T47D (cell line): ENCODE results near the gene ARFGAP1.

ENCODE experiments used
- DNase-seq, 2 experiments: peaks; one replicate each; pipeline versions ENCODE4 v3.0.0 to v3.0.0-alpha.2; 2011 to 2012; ENCODE audit warnings: low read depth in 1 of 2, low spot score in 1 of 2
- JUND ChIP-seq: IDR thresholded peaks from 2 replicates; pipeline ENCODE4 v1.6.1; 2012; ENCODE audit warnings: low read depth
- in situ Hi-C: cut with HindIII; loops from 2 replicates; pipeline ENCODE4 v1.10.0; 2016; ENCODE audit warnings: low sequenced_read_pairs, low pct_unique_long_range_greater_than_20kb

The ARFGAP1 gene

DNA sequence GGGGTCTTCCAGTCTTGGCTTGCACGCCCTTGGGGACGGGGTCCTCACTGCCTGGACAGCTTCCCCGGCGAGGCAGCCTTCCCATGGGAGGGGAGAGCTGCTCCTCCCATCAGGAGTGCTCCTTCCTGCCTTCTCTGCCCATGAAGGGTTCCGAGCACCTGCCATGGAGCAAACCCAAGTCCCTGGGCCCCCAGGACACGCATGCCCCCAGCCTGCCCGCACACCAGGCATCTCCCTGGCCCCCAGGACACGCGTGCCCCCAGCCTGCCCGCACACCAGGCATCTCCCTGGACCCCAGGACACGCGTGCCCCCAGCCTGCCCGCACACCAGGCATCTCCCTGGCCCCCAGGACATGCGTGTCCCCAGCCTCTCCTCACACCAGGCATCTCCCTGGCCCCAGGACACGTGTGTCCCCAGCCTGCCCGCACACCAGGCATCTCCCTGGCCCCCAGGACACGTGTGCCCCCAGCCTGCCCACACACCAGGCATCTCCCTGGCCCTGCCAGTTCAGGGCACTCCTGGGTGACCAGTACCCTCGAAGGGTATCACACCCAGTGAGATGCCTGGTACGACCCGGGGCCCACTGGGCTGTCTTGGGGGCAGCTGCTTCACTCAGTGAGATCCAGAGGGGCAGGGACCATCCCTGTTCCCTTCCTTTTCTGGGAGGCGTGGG is 42.1 kb downstream of the ARFGAP1 start:
- in situ Hi-C loops, result no loop called here
- no peak for TF ChIP-seq JUND
- no peak for DNase-seq

DNA sequence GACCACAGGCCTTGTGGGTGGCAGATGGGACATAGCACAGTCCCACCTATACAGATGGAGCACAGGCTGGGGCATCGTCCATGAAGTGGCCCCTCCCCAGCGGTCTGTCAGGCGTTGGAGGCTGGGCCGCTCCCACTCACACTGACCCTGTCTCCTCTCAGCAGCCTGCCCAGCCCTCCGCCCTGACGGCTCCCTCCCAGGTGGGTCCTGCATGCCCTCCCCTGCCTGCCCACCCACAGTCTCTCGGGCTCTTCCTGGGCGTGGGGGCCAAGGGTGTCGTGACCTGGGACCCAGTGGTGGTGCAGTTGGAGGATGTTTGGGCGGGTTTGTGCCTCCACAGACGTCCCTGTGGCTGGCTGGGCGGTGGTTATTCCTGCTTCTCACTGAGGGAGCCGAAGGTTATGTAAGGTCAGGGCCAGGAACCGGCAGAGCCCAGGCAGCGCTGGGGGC is 42.7 kb downstream of the ARFGAP1 start:
- in situ Hi-C loops, result no loop called here
- no peak for TF ChIP-seq JUND
- DNase-seq, result no peak

DNA sequence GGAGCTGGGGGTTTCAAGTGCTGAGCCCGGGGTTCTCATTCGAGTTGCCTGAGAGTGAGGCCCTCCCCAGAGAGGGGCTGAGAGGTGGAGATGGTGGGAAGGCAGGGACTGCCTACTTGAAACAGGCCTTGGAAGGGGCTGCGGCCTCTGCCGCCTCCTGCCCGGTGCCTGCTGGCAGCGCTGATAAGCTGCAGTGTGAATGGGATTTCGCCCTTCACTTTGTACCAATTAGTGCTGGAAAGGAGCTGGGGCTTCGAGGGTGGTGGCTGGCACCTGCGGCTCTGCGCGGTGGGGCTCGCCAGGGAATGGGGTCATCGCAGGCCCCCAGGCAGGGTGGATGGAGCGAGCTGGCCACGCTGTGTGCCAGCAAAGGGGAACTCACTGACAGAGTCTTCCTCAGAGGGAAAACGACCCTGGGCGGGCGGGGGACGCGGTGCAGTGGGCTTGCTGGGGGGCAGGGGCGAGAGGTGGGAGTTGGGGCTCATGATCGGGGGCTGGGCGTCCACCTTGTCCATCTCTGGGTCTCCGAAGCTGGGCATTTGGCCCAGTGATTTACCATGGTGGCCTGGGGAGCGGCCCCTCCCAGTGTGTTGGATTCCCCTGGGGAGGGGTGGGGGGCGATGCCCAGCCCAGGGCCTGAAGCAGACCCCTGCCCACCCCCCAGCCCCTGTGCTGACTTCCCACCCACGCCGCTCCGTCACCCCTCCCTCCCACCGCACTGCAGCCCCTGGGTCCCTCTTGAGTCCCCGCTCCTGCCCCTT is 43.3 kb downstream of the ARFGAP1 start:
- in situ Hi-C loops, result no loop called here
- no peak for DNase-seq
- no peak for TF ChIP-seq JUND

GRCh38 chr20:63316502-63316921 is 43.9 kb downstream of the ARFGAP1 start:
- no peak for TF ChIP-seq JUND
- no peak for DNase-seq
- in situ Hi-C loops, result no loop called here

- in situ Hi-C loops, result no loop called here
- TF ChIP-seq JUND, result no peak
- DNase-seq, result no peak
Observed at GRCh38 chr20:63317061-63317460, 44.4 kb downstream of the ARFGAP1 start.

- no peak for DNase-seq
Observed at GRCh38 chr20:63317601-63318291, 45.1 kb downstream of the ARFGAP1 start.

GRCh38 chr20:63318391-63319163 is 46.0 kb downstream of the ARFGAP1 start:
- in situ Hi-C loops, result no loop called here
- no peak for DNase-seq
- TF ChIP-seq JUND, result no peak

More at GRCh38 chr20:63317601-63318291, 45.1 kb downstream of the ARFGAP1 start:
- no peak for TF ChIP-seq JUND
- in situ Hi-C loops, result no loop called here

DNA sequence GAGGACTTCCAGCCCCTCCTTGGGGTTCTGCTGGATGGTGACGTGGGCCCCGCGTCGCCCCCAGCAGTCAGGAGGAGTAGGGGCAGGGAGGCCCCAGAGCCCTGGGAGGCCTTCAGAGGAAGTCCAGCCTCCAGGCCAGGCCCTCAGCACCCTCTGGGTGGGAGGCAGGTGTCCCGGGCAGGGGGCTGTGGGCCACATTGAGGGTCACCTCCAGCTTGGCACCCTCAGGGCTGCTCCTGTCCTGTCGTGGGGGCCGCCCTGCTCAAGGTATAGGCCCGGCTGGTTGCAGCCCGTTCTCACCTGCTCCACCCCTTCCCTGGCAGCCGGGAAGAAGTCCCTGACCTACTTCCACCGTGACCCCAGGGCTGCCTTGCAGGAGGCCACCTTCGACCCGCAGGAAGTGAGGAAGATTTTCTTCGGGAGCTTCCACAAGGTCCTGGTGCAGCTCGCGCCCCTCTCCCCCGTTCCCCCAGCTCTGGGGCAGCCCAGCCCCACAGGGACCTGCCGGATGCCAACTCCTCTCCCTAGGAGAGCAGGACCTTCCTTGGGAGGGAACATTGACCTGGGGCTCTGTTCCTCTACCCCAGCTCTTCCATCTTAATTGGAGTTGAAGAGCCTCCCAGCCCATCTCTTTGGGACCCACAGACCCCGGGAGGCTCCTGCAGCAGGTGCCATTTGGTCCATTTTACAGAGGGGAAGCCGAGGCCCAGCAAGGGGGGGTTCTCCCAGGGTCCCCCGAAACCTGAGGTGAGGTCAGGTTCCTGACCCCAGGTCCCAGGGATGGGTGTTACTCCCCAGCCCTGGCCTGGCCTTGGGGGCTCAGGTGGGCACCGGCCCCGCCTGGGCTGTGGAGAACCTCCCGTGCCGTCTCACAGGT is 46.8 kb downstream of the ARFGAP1 start:
- DNase-seq, result no peak
- in situ Hi-C loops, result no loop called here
- no peak for TF ChIP-seq JUND

DNA sequence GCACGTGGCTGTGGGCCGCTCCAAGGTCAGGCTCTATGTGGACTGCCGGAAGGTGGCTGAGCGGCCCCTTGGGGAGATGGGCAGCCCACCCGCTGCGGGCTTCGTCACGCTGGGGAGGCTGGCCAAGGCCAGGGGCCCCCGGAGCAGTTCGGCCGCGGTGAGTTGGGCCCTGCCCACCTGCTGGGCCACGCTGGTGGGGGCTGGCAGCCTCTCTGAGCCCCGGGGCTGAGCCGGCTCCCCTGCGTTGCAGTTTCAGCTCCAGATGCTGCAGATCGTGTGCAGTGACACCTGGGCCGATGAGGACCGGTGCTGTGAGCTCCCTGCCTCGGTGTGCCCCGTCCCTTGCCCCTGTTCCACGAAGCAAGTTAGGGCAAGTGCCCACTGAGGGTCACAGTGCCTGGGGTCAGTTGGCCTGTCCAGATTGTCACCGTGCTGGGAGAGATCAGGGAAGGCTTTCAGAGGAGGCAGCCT is 47.5 kb downstream of the ARFGAP1 start:
- in situ Hi-C loops, result no loop called here
- DNase-seq, result no peak
- TF ChIP-seq JUND, result no peak

- no peak for DNase-seq
- no peak for TF ChIP-seq JUND
- in situ Hi-C loops, result no loop called here
Observed at GRCh38 chr20:63320616-63321147, 48.1 kb downstream of the ARFGAP1 start.

DNA sequence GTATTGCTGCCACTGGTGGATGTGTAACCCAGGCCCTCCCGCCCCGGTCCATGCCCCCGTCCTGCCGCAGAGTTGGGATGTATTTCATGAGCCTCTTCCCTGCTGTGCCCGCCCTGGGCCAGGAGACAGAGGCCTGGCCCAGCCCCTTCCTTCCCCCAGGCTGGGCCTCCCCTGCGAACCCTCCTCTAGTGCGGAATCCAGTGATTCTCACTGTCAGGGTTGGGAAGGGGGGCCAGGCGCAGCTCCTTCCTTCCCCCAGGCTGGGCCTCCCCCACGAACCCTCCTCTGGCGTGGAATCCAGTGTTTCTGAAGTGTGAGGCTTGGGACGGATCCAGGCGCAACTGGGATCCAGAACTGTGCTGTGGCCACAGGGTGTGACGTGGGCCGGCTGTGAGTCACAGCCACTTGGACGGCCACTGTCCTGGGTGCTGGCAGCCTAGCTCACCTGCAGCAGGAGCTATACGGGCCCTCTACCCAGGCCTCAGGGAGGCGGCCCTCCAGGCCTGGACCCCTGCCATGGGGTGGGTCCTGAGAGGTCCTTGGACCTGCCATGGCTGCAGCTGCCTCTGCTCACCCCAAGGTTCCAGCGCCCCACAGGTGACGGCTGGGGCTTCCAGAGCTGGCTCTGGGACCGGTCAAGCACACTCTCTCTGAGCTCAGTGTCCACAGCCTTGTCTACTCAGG is 48.7 kb downstream of the ARFGAP1 start:
- TF ChIP-seq JUND, result no peak
- no peak for DNase-seq
- in situ Hi-C loops, result no loop called here
